Type B pancreatic cell (in vitro differentiated cells): ENCODE measurements around the gene SLC9A8. TPM values are rescaled to one million over a fixed set of nuclear protein-coding genes. Genes with fewer than 3 reads are reported as not detected.
"Not testable (repeated sequence)": the region's sequence is repeated elsewhere in the genome, so short reads cannot be mapped to it uniquely, and the experiment has no call there.

ENCODE experiments used
- DNase-seq: peaks from one replicate; pipeline ENCODE4 v3.0.0; 2021; ENCODE audit warnings: mixed read lengths; ENCODE audit not compliant: unreplicated experiment; ENCODE audit errors: extremely low spot score
- H3K27ac Mint-ChIP-seq: 2 replicates; pipeline ENCODE4 v1.8.0; 2021; ENCODE audit warnings: mild to moderate bottlenecking, mixed read lengths
- H3K27me3 Mint-ChIP-seq: 2 replicates; pipeline ENCODE4 v1.8.0; 2021; ENCODE audit warnings: mixed read lengths
- H3K36me3 Mint-ChIP-seq: 2 replicates; pipeline ENCODE4 v1.8.0; 2021; ENCODE audit warnings: mixed read lengths
- H3K4me1 Mint-ChIP-seq: one replicate; pipeline ENCODE4 v1.8.0; 2021; ENCODE audit warnings: mixed read lengths; ENCODE audit not compliant: unreplicated experiment
- H3K4me3 Mint-ChIP-seq: 2 replicates; pipeline ENCODE4 v1.8.0; 2021; ENCODE audit warnings: mild to moderate bottlenecking, mixed read lengths
- H3K9me3 Mint-ChIP-seq: 2 replicates; pipeline ENCODE4 v1.8.0; 2021; ENCODE audit warnings: mixed read lengths
- total RNA-seq: library from RNA; stranded (reverse); gene quantifications from 2 replicates; pipeline ENCODE4 v1.2.1, GENCODE V29; 2021; ENCODE audit warnings: low replicate concordance
- TF ChIP-seq, protein P1 (sequence below): fragments of 200-600 bp; sonication (generic); conservative IDR thresholded peaks from 2 replicates; pipeline ENCODE4 v1.5.0; 2021; ENCODE audit warnings: antibody characterized with exemption, mild to moderate bottlenecking

Gene SLC9A8
- total RNA-seq, 1 donor from 2014 or later, result 8.6 TPM

GRCh38 chr20:49766979-49767521 lies 45.6 kb upstream of the SLC9A8 start:
- H3K9me3 Mint-ChIP-seq, result peaks cover 9% of the 10 kb centered on the region
- H3K27ac Mint-ChIP-seq, result no peak overlapping the region
- H3K27me3 Mint-ChIP-seq, result no peaks in the 10 kb centered on the region
- H3K4me3 Mint-ChIP-seq, result no peak overlapping the region
- H3K36me3 Mint-ChIP-seq, result no peaks in the 10 kb centered on the region
- TF ChIP-seq, protein P1, sequence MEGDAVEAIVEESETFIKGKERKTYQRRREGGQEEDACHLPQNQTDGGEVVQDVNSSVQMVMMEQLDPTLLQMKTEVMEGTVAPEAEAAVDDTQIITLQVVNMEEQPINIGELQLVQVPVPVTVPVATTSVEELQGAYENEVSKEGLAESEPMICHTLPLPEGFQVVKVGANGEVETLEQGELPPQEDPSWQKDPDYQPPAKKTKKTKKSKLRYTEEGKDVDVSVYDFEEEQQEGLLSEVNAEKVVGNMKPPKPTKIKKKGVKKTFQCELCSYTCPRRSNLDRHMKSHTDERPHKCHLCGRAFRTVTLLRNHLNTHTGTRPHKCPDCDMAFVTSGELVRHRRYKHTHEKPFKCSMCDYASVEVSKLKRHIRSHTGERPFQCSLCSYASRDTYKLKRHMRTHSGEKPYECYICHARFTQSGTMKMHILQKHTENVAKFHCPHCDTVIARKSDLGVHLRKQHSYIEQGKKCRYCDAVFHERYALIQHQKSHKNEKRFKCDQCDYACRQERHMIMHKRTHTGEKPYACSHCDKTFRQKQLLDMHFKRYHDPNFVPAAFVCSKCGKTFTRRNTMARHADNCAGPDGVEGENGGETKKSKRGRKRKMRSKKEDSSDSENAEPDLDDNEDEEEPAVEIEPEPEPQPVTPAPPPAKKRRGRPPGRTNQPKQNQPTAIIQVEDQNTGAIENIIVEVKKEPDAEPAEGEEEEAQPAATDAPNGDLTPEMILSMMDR, result no peak
- H3K4me1 Mint-ChIP-seq, result peaks cover 19% of the 10 kb centered on the region
- no peak for DNase-seq

- Mint-ChIP-seq H3K27ac (peak overlapping the region; percentile 89), H3K4me1 (peaks cover 24% of the 10 kb centered on the region), H3K4me3 (peak overlapping the region; percentile 68), H3K36me3 (no peaks in the 10 kb centered on the region), H3K27me3 (no peaks in the 10 kb centered on the region), H3K9me3 (peaks cover 9% of the 10 kb centered on the region)
- TF ChIP-seq, protein P1, result no peak
- DNase-seq, result no peak
These were observed 44.2 kb upstream of the SLC9A8 start for GRCh38 chr20:49768204-49769047.

DNA sequence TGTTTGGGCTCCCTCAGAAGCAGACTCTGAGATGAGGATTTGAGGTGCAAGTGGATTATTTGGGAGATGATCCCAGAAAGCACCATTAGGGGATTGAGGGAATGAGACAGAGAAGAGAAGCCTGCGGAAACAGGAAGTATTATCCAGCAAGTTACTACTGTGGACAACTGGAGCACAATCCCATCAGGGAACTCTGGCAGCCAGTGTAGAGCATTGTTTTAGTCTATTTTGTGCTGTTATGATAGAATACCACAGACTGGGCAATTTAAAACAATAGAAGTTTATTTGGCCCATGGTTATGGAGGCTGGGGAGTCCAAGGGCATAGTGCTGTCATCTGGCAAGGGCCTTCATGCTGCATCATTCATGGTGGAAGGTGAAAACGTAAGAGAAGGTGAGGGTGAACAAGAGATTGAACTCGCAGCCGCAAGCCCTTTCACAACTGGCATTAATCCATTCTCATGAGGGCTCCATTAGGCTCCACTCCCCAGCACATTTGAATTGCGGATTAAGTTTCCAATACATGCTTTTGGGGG lies 43.5 kb upstream of the SLC9A8 start:
- Mint-ChIP-seq H3K36me3 (no peaks in the 10 kb centered on the region), H3K27me3 (no peaks in the 10 kb centered on the region), H3K9me3 (peaks cover 9% of the 10 kb centered on the region), H3K27ac (peak overlapping the region; percentile 89), H3K4me1 (peaks cover 24% of the 10 kb centered on the region), H3K4me3 (no peak overlapping the region)
- TF ChIP-seq, protein P1, result no peak
- no peak for DNase-seq

- Mint-ChIP-seq H3K4me3 (no peak overlapping the region), H3K27ac (no peak overlapping the region), H3K27me3 (no peaks in the 10 kb centered on the region), H3K4me1 (peaks cover 23% of the 10 kb centered on the region), H3K36me3 (no peaks in the 10 kb centered on the region), H3K9me3 (peaks cover 4% of the 10 kb centered on the region)
- TF ChIP-seq, protein P1, result no peak
- DNase-seq, result no peak
These were observed 42.0 kb upstream of the SLC9A8 start for GRCh38 chr20:49770634-49771033.

- H3K36me3 Mint-ChIP-seq, H3K27me3 Mint-ChIP-seq, H3K4me3 Mint-ChIP-seq, DNase-seq, H3K27ac Mint-ChIP-seq, H3K9me3 Mint-ChIP-seq: not testable (repeated sequence)
- peaks cover 21% of the 10 kb centered on the region for H3K4me1 Mint-ChIP-seq
These were observed 38.4 kb upstream of the SLC9A8 start for GRCh38 chr20:49774213-49774612.

GRCh38 chr20:49775229-49775693 lies 37.4 kb upstream of the SLC9A8 start:
- Mint-ChIP-seq H3K4me3 (no peak overlapping the region), H3K4me1 (peaks cover 21% of the 10 kb centered on the region), H3K27me3 (no peaks in the 10 kb centered on the region), H3K27ac (peak overlapping the region; percentile 65), H3K9me3 (no peaks in the 10 kb centered on the region), H3K36me3 (no peaks in the 10 kb centered on the region)
- TF ChIP-seq, protein P1, result no peak
- no peak for DNase-seq
